ENCODE measurements around the gene TLE3.

The TLE3 gene

GRCh38 chr15:70086636-70087035 is 11.1 kb downstream of the TLE3 start:
- H3K9me3 ChIP-seq (ENCODE audit: low read depth, low read length) = no peaks in the 10 kb centered on the region
- H3K4me3 ChIP-seq = no peak overlapping the region
- TF ChIP-seq EZH2 (IDR thresholded peaks at IDR 0.05) (no peak), FOXP2 (optimal IDR thresholded peaks at IDR 0.05; ENCODE audit: control extremely low read depth, extremely low read length, insufficient read depth) (no peak), POLR2AphosphoS5 (IDR thresholded peaks at IDR 0.05; ENCODE audit: borderline replicate concordance, low read depth, low read length) (no peak)
- no peak overlapping the region for H3K27ac ChIP-seq
- peaks cover 88% of the 10 kb centered on the region for H3K36me3 ChIP-seq (ENCODE audit: insufficient read depth, low read length)
- no peak overlapping the region for H3K9ac ChIP-seq (ENCODE audit: insufficient read length)
- no peak for DNase-seq (ENCODE audit: low read depth, low spot score)

- Histone ChIP-seq H3K4me3 (no peak overlapping the region), H3K9me3 (ENCODE audit: low read depth, low read length) (no peaks in the 10 kb centered on the region), H3K27ac (no peak overlapping the region), H3K36me3 (ENCODE audit: insufficient read depth, low read length) (peaks cover 89% of the 10 kb centered on the region), H3K9ac (ENCODE audit: insufficient read length) (no peak overlapping the region)
- DNase-seq (ENCODE audit: low read depth, low spot score) = no peak
- TF ChIP-seq POLR2AphosphoS5 (IDR thresholded peaks at IDR 0.05; ENCODE audit: borderline replicate concordance, low read depth, low read length) = no peak
- no peak for TF ChIP-seq FOXP2 (optimal IDR thresholded peaks at IDR 0.05; ENCODE audit: control extremely low read depth, extremely low read length, insufficient read depth)
- no peak for TF ChIP-seq EZH2 (IDR thresholded peaks at IDR 0.05)
These were observed 13.3 kb downstream of the TLE3 start for GRCh38 chr15:70084461-70084860.

- DNase-seq (ENCODE audit: low read depth, low spot score) = no peak
- Histone ChIP-seq H3K36me3 (ENCODE audit: insufficient read depth, low read length) (peaks cover 84% of the 10 kb centered on the region), H3K9me3 (ENCODE audit: low read depth, low read length) (no peaks in the 10 kb centered on the region), H3K9ac (ENCODE audit: insufficient read length) (no peak overlapping the region), H3K4me3 (no peak overlapping the region), H3K27ac (no peak overlapping the region)
- TF ChIP-seq POLR2AphosphoS5 (IDR thresholded peaks at IDR 0.05; ENCODE audit: borderline replicate concordance, low read depth, low read length) (no peak), FOXP2 (optimal IDR thresholded peaks at IDR 0.05; ENCODE audit: control extremely low read depth, extremely low read length, insufficient read depth) (no peak), EZH2 (IDR thresholded peaks at IDR 0.05) (no peak)
These were observed 13.8 kb downstream of the TLE3 start for GRCh38 chr15:70083946-70084345.

GRCh38 chr15:70083418-70083817 is 14.3 kb downstream of the TLE3 start:
- Histone ChIP-seq H3K27ac (no peak overlapping the region), H3K9ac (ENCODE audit: insufficient read length) (no peak overlapping the region), H3K36me3 (ENCODE audit: insufficient read depth, low read length) (peaks cover 85% of the 10 kb centered on the region), H3K9me3 (ENCODE audit: low read depth, low read length) (no peaks in the 10 kb centered on the region), H3K4me3 (no peak overlapping the region)
- TF ChIP-seq POLR2AphosphoS5 (IDR thresholded peaks at IDR 0.05; ENCODE audit: borderline replicate concordance, low read depth, low read length) (no peak), FOXP2 (optimal IDR thresholded peaks at IDR 0.05; ENCODE audit: control extremely low read depth, extremely low read length, insufficient read depth) (no peak), EZH2 (IDR thresholded peaks at IDR 0.05) (no peak)
- no peak for DNase-seq (ENCODE audit: low read depth, low spot score)

GRCh38 chr15:70082281-70082900 is 15.3 kb downstream of the TLE3 start:
- Histone ChIP-seq H3K27ac (no peak overlapping the region), H3K4me3 (no peak overlapping the region), H3K36me3 (ENCODE audit: insufficient read depth, low read length) (peaks cover 82% of the 10 kb centered on the region), H3K9ac (ENCODE audit: insufficient read length) (no peak overlapping the region), H3K9me3 (ENCODE audit: low read depth, low read length) (no peaks in the 10 kb centered on the region)
- DNase-seq (ENCODE audit: low read depth, low spot score) = no peak
- no peak for TF ChIP-seq EZH2 (IDR thresholded peaks at IDR 0.05)
- TF ChIP-seq FOXP2 (optimal IDR thresholded peaks at IDR 0.05; ENCODE audit: control extremely low read depth, extremely low read length, insufficient read depth) = no peak
- TF ChIP-seq POLR2AphosphoS5 (IDR thresholded peaks at IDR 0.05; ENCODE audit: borderline replicate concordance, low read depth, low read length) = no peak

- peaks cover 74% of the 10 kb centered on the region for H3K36me3 ChIP-seq (ENCODE audit: insufficient read depth, low read length)
- no peak for TF ChIP-seq POLR2AphosphoS5 (IDR thresholded peaks at IDR 0.05; ENCODE audit: borderline replicate concordance, low read depth, low read length)
- TF ChIP-seq FOXP2 (optimal IDR thresholded peaks at IDR 0.05; ENCODE audit: control extremely low read depth, extremely low read length, insufficient read depth) = no peak
- no peak for TF ChIP-seq EZH2 (IDR thresholded peaks at IDR 0.05)
These were observed 16.1 kb downstream of the TLE3 start for GRCh38 chr15:70081612-70082011.

GRCh38 chr15:70080347-70080746 is 17.4 kb downstream of the TLE3 start:
- Histone ChIP-seq H3K36me3 (ENCODE audit: insufficient read depth, low read length) (peaks cover 72% of the 10 kb centered on the region), H3K27ac (no peak overlapping the region), H3K9me3 (ENCODE audit: low read depth, low read length) (no peaks in the 10 kb centered on the region), H3K9ac (ENCODE audit: insufficient read length) (no peak overlapping the region), H3K4me3 (no peak overlapping the region)
- TF ChIP-seq FOXP2 (optimal IDR thresholded peaks at IDR 0.05; ENCODE audit: control extremely low read depth, extremely low read length, insufficient read depth) = no peak
- no peak for TF ChIP-seq POLR2AphosphoS5 (IDR thresholded peaks at IDR 0.05; ENCODE audit: borderline replicate concordance, low read depth, low read length)
- TF ChIP-seq EZH2 (IDR thresholded peaks at IDR 0.05) = no peak
- no peak for DNase-seq (ENCODE audit: low read depth, low spot score)

More at GRCh38 chr15:70081612-70082011, 16.1 kb downstream of the TLE3 start:
- Histone ChIP-seq H3K27ac (no peak overlapping the region), H3K9me3 (ENCODE audit: low read depth, low read length) (no peaks in the 10 kb centered on the region), H3K9ac (ENCODE audit: insufficient read length) (no peak overlapping the region), H3K4me3 (no peak overlapping the region)
- DNase-seq (ENCODE audit: low read depth, low spot score) = no peak

- Histone ChIP-seq H3K9me3 (ENCODE audit: low read depth, low read length) (no peaks in the 10 kb centered on the region), H3K27ac (no peak overlapping the region), H3K9ac (ENCODE audit: insufficient read length) (no peak overlapping the region), H3K36me3 (ENCODE audit: insufficient read depth, low read length) (peaks cover 72% of the 10 kb centered on the region), H3K4me3 (no peak overlapping the region)
- TF ChIP-seq POLR2AphosphoS5 (IDR thresholded peaks at IDR 0.05; ENCODE audit: borderline replicate concordance, low read depth, low read length) (no peak), FOXP2 (optimal IDR thresholded peaks at IDR 0.05; ENCODE audit: control extremely low read depth, extremely low read length, insufficient read depth) (no peak), EZH2 (IDR thresholded peaks at IDR 0.05) (no peak)
- DNase-seq (ENCODE audit: low read depth, low spot score) = no peak
These were observed 17.8 kb downstream of the TLE3 start for GRCh38 chr15:70079888-70080287.

Measured in SK-N-MC (cell line).